Neural cell (in vitro differentiated cells): ENCODE data around the gene WDR83. TPM values are rescaled to one million over a fixed set of nuclear protein-coding genes. Genes with fewer than 3 reads are reported as not detected.

Experiments
- H2AFZ ChIP-seq: fragments of 200-600, 300-800 bp; sonication (generic), shearing (Covaris generic); 2 replicates; pipeline ENCODE4 v1.6.0; 2014; ENCODE audit warnings: low read depth, mild to moderate bottlenecking, antibody characterized with exemption, low read length, moderate library complexity
- H3F3A ChIP-seq: fragments of 200-600 bp; shearing (Covaris generic); 2 replicates; pipeline ENCODE4 v1.6.1; 2016; ENCODE audit warnings: mild to moderate bottlenecking, moderate library complexity, mixed read lengths, antibody characterized with exemption, low read length; ENCODE audit not compliant: insufficient read depth, poor library complexity, severe bottlenecking
- H3K27ac ChIP-seq: fragments of 200-600, 300-800 bp; sonication (generic), shearing (Covaris generic); 2 replicates; pipeline ENCODE4 v1.5.1; 2014; ENCODE audit warnings: mild to moderate bottlenecking, low read length, moderate library complexity
- H3K27me3 ChIP-seq: fragments of 300-800, 200-600 bp; sonication (generic), shearing (Covaris generic); 2 replicates; pipeline ENCODE4 v1.6.0; 2014; ENCODE audit warnings: mild to moderate bottlenecking, low read depth, low read length, moderate library complexity; ENCODE audit not compliant: insufficient read depth
- H3K36me3 ChIP-seq: fragments of 300-800, 200-600 bp; sonication (generic), shearing (Covaris generic); 2 replicates; pipeline ENCODE4 v1.5.1; 2014; ENCODE audit warnings: mild to moderate bottlenecking, antibody characterized with exemption, low read length, moderate library complexity; ENCODE audit not compliant: insufficient read depth
- H3K4me2 ChIP-seq: fragments of 300-800, 200-600 bp; sonication (generic), shearing (Covaris generic); 2 replicates; pipeline ENCODE4 v1.6.0; 2014; ENCODE audit warnings: mild to moderate bottlenecking, low read length
- H3K4me3 ChIP-seq: fragments of 300-800, 200-600 bp; sonication (generic), shearing (Covaris generic); 2 replicates; pipeline ENCODE4 v1.5.1; 2014; ENCODE audit warnings: mild to moderate bottlenecking, low read length, moderate library complexity
- H3K79me2 ChIP-seq: fragments of 200-600 bp; shearing (Covaris generic); replicated peaks from 2 replicates; pipeline ENCODE4 v1.6.0; 2014; ENCODE audit warnings: mild to moderate bottlenecking, low read length, moderate library complexity; ENCODE audit not compliant: insufficient read depth
- H3K9ac ChIP-seq: fragments of 300-800, 200-600 bp; sonication (generic), shearing (Covaris generic); 2 replicates; pipeline ENCODE4 v1.6.1; 2016; ENCODE audit warnings: mild to moderate bottlenecking, low read length, mixed read lengths
- H3K9me2 ChIP-seq: fragments of 200-600 bp; shearing (Covaris generic); 2 replicates; pipeline ENCODE4 v1.6.1; 2016; ENCODE audit warnings: mild to moderate bottlenecking, low read length, mixed read lengths; ENCODE audit not compliant: insufficient read depth
- H3K9me3 ChIP-seq: fragments of 200-600, 300-800 bp; sonication (generic), shearing (Covaris generic); 2 replicates; pipeline ENCODE4 v1.6.1; 2016; ENCODE audit warnings: mild to moderate bottlenecking, mixed run types, low read length, moderate library complexity, mixed read lengths
- H4K20me1 ChIP-seq: fragments of 200-600 bp; shearing (Covaris generic); 2 replicates; pipeline ENCODE4 v1.6.1; 2016; ENCODE audit warnings: mild to moderate bottlenecking, mixed run types; ENCODE audit not compliant: insufficient read depth
- EP300 ChIP-seq: fragments of 450-650 bp; conservative IDR thresholded peaks from 2 replicates; pipeline ENCODE4 v1.6.1; 2014; ENCODE audit warnings: antibody characterized with exemption, mild to moderate bottlenecking, moderate library complexity; ENCODE audit not compliant: poor library complexity, severe bottlenecking
- EZH2 ChIP-seq: fragments of 200-600, 300-800 bp; shearing (Covaris generic), sonication (generic); IDR thresholded peaks from 2 replicates; pipeline ENCODE4 v1.6.1; 2014; ENCODE audit warnings: antibody characterized with exemption, low read length, borderline replicate concordance, mild to moderate bottlenecking; ENCODE audit not compliant: insufficient read depth, poor library complexity, severe bottlenecking
- MXI1 ChIP-seq: fragments of 450-650 bp; conservative IDR thresholded peaks from 2 replicates; pipeline ENCODE4 v1.6.1; 2014; ENCODE audit warnings: antibody characterized with exemption, mild to moderate bottlenecking; ENCODE audit not compliant: poor library complexity, severe bottlenecking
- POLR2AphosphoS5 ChIP-seq: IDR thresholded peaks from 2 replicates; pipeline ENCODE4 v1.6.1; 2012
- RAD21 ChIP-seq: fragments of 450-650 bp; conservative IDR thresholded peaks from 2 replicates; pipeline ENCODE4 v1.6.1; 2014; ENCODE audit warnings: antibody characterized with exemption, mild to moderate bottlenecking, moderate library complexity
- SMC3 ChIP-seq: fragments of 450-650 bp; conservative IDR thresholded peaks from 2 replicates; pipeline ENCODE4 v1.6.1; 2014; ENCODE audit warnings: antibody characterized with exemption, mild to moderate bottlenecking, moderate library complexity; ENCODE audit not compliant: poor library complexity
- TAF1 ChIP-seq: IDR thresholded peaks from 2 replicates; pipeline ENCODE4 v1.6.1; 2012; ENCODE audit warnings: low read depth
- polyA plus RNA-seq: library from polyadenylated mRNA; depleted of rRNA; stranded (reverse); fragments of >200 nt; gene quantifications from 2 replicates; pipeline ENCODE4 v1.2.3, GENCODE V29; 2014
- TF ChIP-seq, protein P1 (sequence below): fragments of 450-650 bp; IDR thresholded peaks from 2 replicates; pipeline ENCODE4 v1.5.1; 2014; ENCODE audit warnings: antibody characterized with exemption, mild to moderate bottlenecking, moderate library complexity; ENCODE audit not compliant: poor library complexity, severe bottlenecking
- TF ChIP-seq, protein P2 (sequence below): IDR thresholded peaks from 2 replicates; pipeline ENCODE4 v1.6.1; 2012; ENCODE audit warnings: borderline replicate concordance

Gene WDR83
- polyA plus RNA-seq, 1 donor from 2014 or later, result 45.3 TPM

GRCh38 chr19:12687496-12688196 lies 21.0 kb downstream of the WDR83 start, which contains the start of gene GNG14:
GNG14 (plus strand) TSS chr19:12687998; CDS start chr19:12688049, 51 bp downstream.
- no peak for TF ChIP-seq RAD21
- TF ChIP-seq SMC3, result no peak
- TF ChIP-seq POLR2AphosphoS5, result no peak
- no peak for TF ChIP-seq MXI1
- TF ChIP-seq, protein P1, sequence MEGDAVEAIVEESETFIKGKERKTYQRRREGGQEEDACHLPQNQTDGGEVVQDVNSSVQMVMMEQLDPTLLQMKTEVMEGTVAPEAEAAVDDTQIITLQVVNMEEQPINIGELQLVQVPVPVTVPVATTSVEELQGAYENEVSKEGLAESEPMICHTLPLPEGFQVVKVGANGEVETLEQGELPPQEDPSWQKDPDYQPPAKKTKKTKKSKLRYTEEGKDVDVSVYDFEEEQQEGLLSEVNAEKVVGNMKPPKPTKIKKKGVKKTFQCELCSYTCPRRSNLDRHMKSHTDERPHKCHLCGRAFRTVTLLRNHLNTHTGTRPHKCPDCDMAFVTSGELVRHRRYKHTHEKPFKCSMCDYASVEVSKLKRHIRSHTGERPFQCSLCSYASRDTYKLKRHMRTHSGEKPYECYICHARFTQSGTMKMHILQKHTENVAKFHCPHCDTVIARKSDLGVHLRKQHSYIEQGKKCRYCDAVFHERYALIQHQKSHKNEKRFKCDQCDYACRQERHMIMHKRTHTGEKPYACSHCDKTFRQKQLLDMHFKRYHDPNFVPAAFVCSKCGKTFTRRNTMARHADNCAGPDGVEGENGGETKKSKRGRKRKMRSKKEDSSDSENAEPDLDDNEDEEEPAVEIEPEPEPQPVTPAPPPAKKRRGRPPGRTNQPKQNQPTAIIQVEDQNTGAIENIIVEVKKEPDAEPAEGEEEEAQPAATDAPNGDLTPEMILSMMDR, result no peak
- no peak for TF ChIP-seq TAF1
- TF ChIP-seq, protein P2, sequence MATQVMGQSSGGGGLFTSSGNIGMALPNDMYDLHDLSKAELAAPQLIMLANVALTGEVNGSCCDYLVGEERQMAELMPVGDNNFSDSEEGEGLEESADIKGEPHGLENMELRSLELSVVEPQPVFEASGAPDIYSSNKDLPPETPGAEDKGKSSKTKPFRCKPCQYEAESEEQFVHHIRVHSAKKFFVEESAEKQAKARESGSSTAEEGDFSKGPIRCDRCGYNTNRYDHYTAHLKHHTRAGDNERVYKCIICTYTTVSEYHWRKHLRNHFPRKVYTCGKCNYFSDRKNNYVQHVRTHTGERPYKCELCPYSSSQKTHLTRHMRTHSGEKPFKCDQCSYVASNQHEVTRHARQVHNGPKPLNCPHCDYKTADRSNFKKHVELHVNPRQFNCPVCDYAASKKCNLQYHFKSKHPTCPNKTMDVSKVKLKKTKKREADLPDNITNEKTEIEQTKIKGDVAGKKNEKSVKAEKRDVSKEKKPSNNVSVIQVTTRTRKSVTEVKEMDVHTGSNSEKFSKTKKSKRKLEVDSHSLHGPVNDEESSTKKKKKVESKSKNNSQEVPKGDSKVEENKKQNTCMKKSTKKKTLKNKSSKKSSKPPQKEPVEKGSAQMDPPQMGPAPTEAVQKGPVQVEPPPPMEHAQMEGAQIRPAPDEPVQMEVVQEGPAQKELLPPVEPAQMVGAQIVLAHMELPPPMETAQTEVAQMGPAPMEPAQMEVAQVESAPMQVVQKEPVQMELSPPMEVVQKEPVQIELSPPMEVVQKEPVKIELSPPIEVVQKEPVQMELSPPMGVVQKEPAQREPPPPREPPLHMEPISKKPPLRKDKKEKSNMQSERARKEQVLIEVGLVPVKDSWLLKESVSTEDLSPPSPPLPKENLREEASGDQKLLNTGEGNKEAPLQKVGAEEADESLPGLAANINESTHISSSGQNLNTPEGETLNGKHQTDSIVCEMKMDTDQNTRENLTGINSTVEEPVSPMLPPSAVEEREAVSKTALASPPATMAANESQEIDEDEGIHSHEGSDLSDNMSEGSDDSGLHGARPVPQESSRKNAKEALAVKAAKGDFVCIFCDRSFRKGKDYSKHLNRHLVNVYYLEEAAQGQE, result no peak
- no peak for TF ChIP-seq EP300
- Histone ChIP-seq H3K79me2 (no peaks in the 10 kb centered on the region), H3F3A (no peaks in the 10 kb centered on the region), H3K9me2 (no peaks in the 10 kb centered on the region), H3K27ac (no peak within 1 kb of the TSS), H3K4me2 (no peak within 1 kb of the TSS), H3K9ac (no peak within 1 kb of the TSS), H3K27me3 (no peaks in the 10 kb centered on the region), H3K36me3 (no peaks in the 10 kb centered on the region), H3K9me3 (no peaks in the 10 kb centered on the region), H2AFZ (no peak within 1 kb of the TSS), H3K4me3 (no peak within 1 kb of the TSS), H4K20me1 (no peaks in the 10 kb centered on the region)

DNA sequence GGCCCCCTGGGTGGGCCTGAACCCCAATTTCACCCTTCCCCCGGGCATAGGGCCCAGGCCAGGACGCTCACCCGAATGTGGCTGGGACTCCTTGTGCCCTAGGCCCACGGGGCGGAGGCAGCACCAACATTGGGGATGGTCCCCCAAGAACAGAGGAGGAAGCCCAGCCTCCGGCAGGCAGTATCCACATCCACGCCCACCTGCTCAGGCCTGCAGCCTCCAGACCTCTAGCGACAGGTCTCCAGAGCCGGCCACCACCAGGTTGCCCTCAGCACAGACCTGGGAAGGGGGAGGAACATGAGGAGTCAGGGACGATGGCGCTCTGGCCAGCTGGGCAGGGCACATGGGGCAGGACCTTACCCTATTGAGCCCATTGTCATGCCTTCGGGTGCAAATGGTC lies 22.4 kb downstream of the WDR83 start:
- Histone ChIP-seq H4K20me1 (no peaks in the 10 kb centered on the region), H3K79me2 (no peaks in the 10 kb centered on the region), H3K27ac (no peak overlapping the region), H3K9me3 (no peaks in the 10 kb centered on the region), H3K4me3 (no peak overlapping the region), H3K4me2 (no peak overlapping the region), H2AFZ (no peak overlapping the region), H3K27me3 (no peaks in the 10 kb centered on the region), H3K36me3 (no peaks in the 10 kb centered on the region), H3F3A (no peaks in the 10 kb centered on the region), H3K9ac (no peak overlapping the region), H3K9me2 (no peaks in the 10 kb centered on the region)
- TF ChIP-seq SMC3 (no peak), EZH2 (no peak), TAF1 (no peak), POLR2AphosphoS5 (no peak), RAD21 (no peak), EP300 (no peak), MXI1 (no peak)
- TF ChIP-seq, protein P2, result no peak
- TF ChIP-seq, protein P1, result no peak
